Endodermal cell (in vitro differentiated cells): ENCODE results near the gene RPL35. TPM values are rescaled to one million over a fixed set of nuclear protein-coding genes. Genes with fewer than 3 reads are reported as not detected.
A peak's percentile ranks its signal among the peaks of the same experiment; 100 is the strongest.

Source experiments
- DNase-seq: peaks from one replicate; pipeline ENCODE4 v3.0.0-alpha.2; 2017
- H3K27ac ChIP-seq: 2 replicates; pipeline ENCODE4 v1.5.1; 2013; ENCODE audit warnings: mild to moderate bottlenecking, low read depth, low read length, moderate library complexity
- H3K27me3 ChIP-seq: 2 replicates; pipeline ENCODE4 v1.6.1; 2013; ENCODE audit warnings: mild to moderate bottlenecking, low read length, moderate library complexity; ENCODE audit not compliant: insufficient read depth, control insufficient read depth, poor library complexity, severe bottlenecking
- H3K36me3 ChIP-seq: 2 replicates; pipeline ENCODE4 v1.7.0; 2013; ENCODE audit warnings: mild to moderate bottlenecking, low read length, moderate library complexity; ENCODE audit not compliant: control insufficient read depth, insufficient read depth
- H3K4me1 ChIP-seq: one replicate; pipeline ENCODE4 v1.7.0; 2013; ENCODE audit warnings: low read length; ENCODE audit not compliant: control insufficient read depth, insufficient read depth
- H3K4me3 ChIP-seq: 2 replicates; pipeline ENCODE4 v1.5.1; 2013; ENCODE audit warnings: mild to moderate bottlenecking, low read length, moderate library complexity
- H3K9ac ChIP-seq: 2 replicates; pipeline ENCODE4 v1.6.1; 2013; ENCODE audit warnings: mild to moderate bottlenecking, low read length, moderate library complexity; ENCODE audit not compliant: poor library complexity, severe bottlenecking; ENCODE audit errors: extremely low read depth
- H3K9me3 ChIP-seq: 2 replicates; pipeline ENCODE4 v1.6.1; 2013; ENCODE audit warnings: mild to moderate bottlenecking, low read length, moderate library complexity; ENCODE audit not compliant: control insufficient read depth
- H3K27ac Mint-ChIP-seq: 2 replicates; pipeline ENCODE4 v1.8.0; 2020; ENCODE audit warnings: mixed read lengths
- H3K27me3 Mint-ChIP-seq: 2 replicates; pipeline ENCODE4 v1.8.0; 2021; ENCODE audit warnings: mild to moderate bottlenecking, mixed read lengths; ENCODE audit not compliant: insufficient read depth
- H3K36me3 Mint-ChIP-seq: 2 replicates; pipeline ENCODE4 v1.8.0; 2020; ENCODE audit warnings: low read depth, mixed read lengths
- H3K4me1 Mint-ChIP-seq: 2 replicates; pipeline ENCODE4 v1.8.0; 2020; ENCODE audit warnings: mixed read lengths
- H3K4me3 Mint-ChIP-seq: 2 replicates; pipeline ENCODE4 v1.8.0; 2020; ENCODE audit warnings: mild to moderate bottlenecking, moderate library complexity, mixed read lengths
- H3K9me3 Mint-ChIP-seq: 2 replicates; pipeline ENCODE4 v1.8.0; 2020; ENCODE audit warnings: mild to moderate bottlenecking, mixed read lengths
- CTCF ChIP-seq: fragments of 200-600 bp; sonication (generic); conservative IDR thresholded peaks from 2 replicates; pipeline ENCODE4 v1.5.0; 2021; ENCODE audit warnings: antibody characterized with exemption, mild to moderate bottlenecking
- WGBS, 2 experiments: methylation state at CpG; one replicate each; pipeline versions ENCODE4 v1.1.5 to v1.1.7; 2013; ENCODE audit warnings: missing lambda C conversion rate in 2 of 2, mixed read lengths in 1 of 2; ENCODE audit not compliant: insufficient coverage in 1 of 2, insufficient read length in 1 of 2; 5-methylcytosine and 5-hydroxymethylcytosine counted together
- total RNA-seq, 2 donors: library from RNA; stranded (reverse); fragmentation: NEBNext Ultra II Directional in 1 of 2; extraction: Animal tissue kit (Norgen Biotek cat#: 25700) in 1 of 2; gene quantifications; 2 replicates in 1 of 2; 3 replicates in 1 of 2; pipeline ENCODE4 v1.2.1, GENCODE V29; 2021

RPL35 gene
- total RNA-seq, 2 donors from 2014 or later: 1,507 to 1,578 TPM

DNA sequence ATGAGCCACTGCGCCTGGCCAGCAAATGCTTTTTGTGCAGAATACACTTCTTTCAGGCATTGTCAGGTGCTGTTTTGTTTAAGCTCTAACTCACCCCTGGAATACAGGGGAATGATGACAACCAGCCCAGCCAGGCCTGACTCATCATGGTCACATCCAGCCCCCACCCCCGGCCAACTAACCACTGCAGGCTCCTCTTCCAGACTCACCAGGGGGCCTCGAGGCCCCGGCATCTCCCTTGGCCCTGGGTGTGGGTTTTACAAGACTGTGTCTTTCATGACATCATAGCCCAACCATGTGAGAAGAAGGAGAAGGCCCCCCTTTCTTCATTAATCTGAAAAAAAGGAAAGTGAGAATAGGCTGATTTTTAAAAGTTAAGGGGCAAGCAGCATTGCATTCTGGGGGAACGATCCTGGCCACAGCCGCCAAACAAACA, 49.3 kb downstream of the RPL35 start:
- Histone ChIP-seq H3K4me3 (no peak overlapping the region), H3K27ac (peak overlapping the region; percentile 13), H3K4me1 (peaks cover 7% of the 10 kb centered on the region), H3K36me3 (no peaks in the 10 kb centered on the region), H3K9ac (no peak overlapping the region), H3K9me3 (no peaks in the 10 kb centered on the region), H3K27me3 (no peaks in the 10 kb centered on the region)
- Mint-ChIP-seq H3K4me1 (peaks cover 21% of the 10 kb centered on the region), H3K36me3 (peaks cover 12% of the 10 kb centered on the region), H3K27me3 (no peaks in the 10 kb centered on the region), H3K9me3 (no peaks in the 10 kb centered on the region), H3K4me3 (no peak overlapping the region), H3K27ac (peak overlapping the region; percentile 84)
- WGBS, 2 experiments: 54 to 81% methylated on average over 2 to 6 of the region's 6 CpGs
- TF ChIP-seq CTCF: no peak
- DNase-seq: peak; percentile 78

DNA sequence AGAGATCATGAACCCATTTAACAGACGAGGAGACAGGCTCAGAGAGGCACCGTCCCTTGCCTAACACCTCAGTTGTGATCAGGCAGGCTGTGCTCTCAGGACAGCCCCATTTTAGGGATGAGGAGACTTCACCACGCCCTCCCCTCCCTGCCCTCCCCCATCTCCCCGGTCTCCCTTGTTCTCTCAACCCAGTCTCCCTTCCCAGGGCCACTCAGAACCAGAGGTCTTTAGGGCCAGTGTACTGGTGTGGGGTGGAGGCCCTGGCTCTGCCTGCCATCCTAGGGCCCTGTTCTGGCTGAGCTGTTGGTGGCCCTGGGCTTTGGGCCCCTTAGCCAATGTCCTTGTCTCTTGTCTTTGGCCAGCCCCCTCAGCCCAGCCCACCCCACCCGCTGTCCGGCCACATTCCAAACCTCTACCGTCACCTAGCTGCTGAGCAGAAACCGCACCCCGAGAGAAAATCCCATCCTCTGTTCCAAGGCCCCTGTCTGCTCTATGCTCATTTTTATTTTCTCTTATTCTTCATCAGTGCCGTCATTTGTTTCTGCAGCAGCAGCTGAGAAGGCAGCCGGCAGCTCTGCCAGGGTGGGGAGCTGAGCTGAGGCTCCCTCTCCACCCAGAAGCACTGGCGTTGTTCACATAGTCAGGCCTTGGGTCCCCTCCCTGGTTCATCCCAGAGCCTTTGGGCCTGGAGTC, 50.9 kb downstream of the RPL35 start:
- H3K9me3 Mint-ChIP-seq: no peaks in the 10 kb centered on the region
- H3K9ac ChIP-seq: peak overlapping the region; percentile 68
- no peak for TF ChIP-seq CTCF
- peak overlapping the region; percentile 27 for H3K4me3 ChIP-seq
- no peaks in the 10 kb centered on the region for H3K9me3 ChIP-seq
- H3K27me3 Mint-ChIP-seq: no peaks in the 10 kb centered on the region
- peaks cover 21% of the 10 kb centered on the region for H3K4me1 Mint-ChIP-seq
- peak; percentile 96 for DNase-seq
- H3K36me3 Mint-ChIP-seq: peaks cover 12% of the 10 kb centered on the region
- H3K27ac Mint-ChIP-seq: peak overlapping the region; percentile 96
- peak overlapping the region; percentile 85 for H3K27ac ChIP-seq
- no peaks in the 10 kb centered on the region for H3K27me3 ChIP-seq
- peak overlapping the region; percentile 13 for H3K4me3 Mint-ChIP-seq
- H3K36me3 ChIP-seq: no peaks in the 10 kb centered on the region
- 30 to 36% methylated on average over 7 to 12 of the region's 12 CpGs for WGBS, 2 experiments
- peaks cover 7% of the 10 kb centered on the region for H3K4me1 ChIP-seq

GRCh38 chr9:124809741-124810500, 51.8 kb downstream of the RPL35 start:
- peak overlapping the region; percentile 85 for H3K27ac ChIP-seq
- H3K36me3 ChIP-seq: no peaks in the 10 kb centered on the region
- Mint-ChIP-seq H3K27me3 (no peaks in the 10 kb centered on the region), H3K4me1 (peaks cover 21% of the 10 kb centered on the region), H3K27ac (peak overlapping the region; percentile 96), H3K4me3 (no peak overlapping the region), H3K9me3 (no peaks in the 10 kb centered on the region), H3K36me3 (peaks cover 17% of the 10 kb centered on the region)
- no peak for TF ChIP-seq CTCF
- 95% methylated on average over 53 to 60 of the region's 60 CpGs for WGBS, 2 experiments
- H3K27me3 ChIP-seq: no peaks in the 10 kb centered on the region
- no peaks in the 10 kb centered on the region for H3K9me3 ChIP-seq
- DNase-seq: peak; percentile 44
- no peak overlapping the region for H3K9ac ChIP-seq
- peaks cover 7% of the 10 kb centered on the region for H3K4me1 ChIP-seq
- H3K4me3 ChIP-seq: no peak overlapping the region
